Ramos (cell line): Measurements from ENCODE around the gene ADGRD1.

Experiments used
- in situ Hi-C: fragments of 300-500 bp; cut with MboI; formaldehyde crosslinking; loops from one replicate; pipeline ENCODE4 v1.14.3; 2022; ENCODE audit warnings: low sequenced_read_pairs; ENCODE audit not compliant: unreplicated experiment

ADGRD1 gene

GRCh38 chr12:131163189-131163738, 209.6 kb downstream of the ADGRD1 start:
- in situ Hi-C loops = no loop called here

- in situ Hi-C loops = no loop called here
These were observed 210.6 kb downstream of the ADGRD1 start for GRCh38 chr12:131164096-131164872.

- in situ Hi-C loops = no loop called here
These were observed 213.0 kb downstream of the ADGRD1 start for GRCh38 chr12:131166717-131167116.

- in situ Hi-C loops = no loop called here
These were observed 213.6 kb downstream of the ADGRD1 start for GRCh38 chr12:131167334-131167733.

- in situ Hi-C loops = no loop called here
These were observed 217.3 kb downstream of the ADGRD1 start for GRCh38 chr12:131171029-131171428.

- in situ Hi-C loops = no loop called here
These were observed 221.2 kb downstream of the ADGRD1 start for GRCh38 chr12:131174901-131175300.

- in situ Hi-C loops = no loop called here
These were observed 222.6 kb downstream of the ADGRD1 start for GRCh38 chr12:131176266-131176665.

- in situ Hi-C loops = no loop called here
These were observed 223.2 kb downstream of the ADGRD1 start for GRCh38 chr12:131176926-131177325.

GRCh38 chr12:131177599-131177998, 223.9 kb downstream of the ADGRD1 start:
- in situ Hi-C loops = no loop called here

GRCh38 chr12:131187602-131188001, 233.9 kb downstream of the ADGRD1 start:
- in situ Hi-C loops = no loop called here

GRCh38 chr12:131188131-131189050, 234.7 kb downstream of the ADGRD1 start:
- in situ Hi-C loops = no loop called here

GRCh38 chr12:131189781-131190180, 236.1 kb downstream of the ADGRD1 start:
- in situ Hi-C loops = no loop called here

GRCh38 chr12:131190965-131191364, 237.3 kb downstream of the ADGRD1 start:
- in situ Hi-C loops = no loop called here
